H1 (cell line): ENCODE results near the gene MTX3. TPM values are rescaled to one million over a fixed set of nuclear protein-coding genes. Genes with fewer than 3 reads are reported as not detected.

Experiments
- CTCF ChIA-PET: fragments of 300-600 bp; sonication (Branson Sonifier 250); formaldehyde crosslinking; loops from one replicate; lab custom pipeline; 2021; ENCODE audit not compliant: partially characterized antibody; lab: Charles Lee
- POLR2A ChIA-PET: fragments of 300-600 bp; sonication (Branson Sonifier 250); formaldehyde crosslinking; loops from one replicate; lab custom pipeline; 2021; ENCODE audit warnings: inconsistent platforms; ENCODE audit not compliant: partially characterized antibody; lab: Charles Lee
- DNase-seq, 2 experiments: peaks; one replicate each; pipeline versions ENCODE4 v3.0.0 to v3.0.0-alpha.2; 2010 to 2022; ENCODE audit warnings: low spot score in 2 of 2, low read depth in 1 of 2, mixed read lengths in 1 of 2
- FAIRE-seq: peaks from 2 replicates; lab custom pipeline; 2011; peaks lifted over from hg19 to GRCh38; lab: Jason Lieb, UNC
- H2AFZ ChIP-seq: 2 replicates; pipeline ENCODE4 v1.8.1; 2012; ENCODE audit warnings: low read length, inconsistent platforms
- H2AK5ac ChIP-seq: 2 replicates; pipeline ENCODE4 v1.6.1; 2013; ENCODE audit warnings: low read depth, low read length
- H2BK120ac ChIP-seq: replicated peaks from 2 replicates; pipeline ENCODE3; 2013; ENCODE audit warnings: low read depth, low read length, inconsistent platforms
- H2BK12ac ChIP-seq: 2 replicates; pipeline ENCODE4 v1.6.1; 2013; ENCODE audit warnings: low read depth, low read length
- H2BK15ac ChIP-seq: 2 replicates; pipeline ENCODE4 v1.6.1; 2013; ENCODE audit warnings: low read length
- H2BK20ac ChIP-seq: 2 replicates; pipeline ENCODE4 v1.6.1; 2013; ENCODE audit warnings: low read length
- H2BK5ac ChIP-seq: 2 replicates; pipeline ENCODE4 v1.6.1; 2013; ENCODE audit warnings: low read depth, low read length
- H3K14ac ChIP-seq: 2 replicates; pipeline ENCODE4 v1.6.1; 2013; ENCODE audit warnings: inconsistent platforms; ENCODE audit not compliant: insufficient read length
- H3K18ac ChIP-seq: 2 replicates; pipeline ENCODE4 v1.6.1; 2013; ENCODE audit warnings: low read length; ENCODE audit errors: extremely low read depth
- H3K23ac ChIP-seq: 2 replicates; pipeline ENCODE4 v1.6.1; 2013; ENCODE audit warnings: inconsistent platforms; ENCODE audit not compliant: insufficient read length
- H3K23me2 ChIP-seq: 2 replicates; pipeline ENCODE4 v1.6.1; 2013; ENCODE audit warnings: low read depth, low read length
- H3K27ac ChIP-seq: 2 replicates; pipeline ENCODE4 v1.6.1; 2011; ENCODE audit warnings: low read depth, low read length, inconsistent platforms
- H3K27me3 ChIP-seq, 4 experiments: replicated peaks in 1 of 4; 1 replicate in 1 of 4; 2 replicates in 3 of 4; pipeline versions ENCODE4 v1.6.1 to v1.8.1; 2011 to 2013; ENCODE audit warnings: low read length in 3 of 4, mild to moderate bottlenecking in 3 of 4, inconsistent platforms in 2 of 4, mixed read lengths in 2 of 4, moderate library complexity in 1 of 4; ENCODE audit not compliant: control insufficient read depth in 3 of 4, insufficient read depth in 3 of 4; ENCODE audit errors: extremely low read depth in 1 of 4
- H3K36me3 ChIP-seq, 4 experiments: 2 replicates each; pipeline versions ENCODE4 v1.6.1 to v1.8.1; 2011 to 2013; ENCODE audit warnings: mild to moderate bottlenecking in 4 of 4, low read length in 3 of 4, moderate library complexity in 2 of 4, control low read depth in 1 of 4, inconsistent platforms in 1 of 4; ENCODE audit not compliant: insufficient read depth in 4 of 4, control insufficient read depth in 2 of 4
- H3K4ac ChIP-seq: replicated peaks from 2 replicates; pipeline ENCODE3; 2013; ENCODE audit warnings: low read length, low read depth, mixed read lengths, inconsistent platforms; ENCODE audit not compliant: insufficient read length
- H3K4me1 ChIP-seq, 4 experiments: replicated peaks in 1 of 4; 1 replicate in 1 of 4; 2 replicates in 3 of 4; pipeline versions ENCODE4 v1.6.1 to v1.8.1; 2011 to 2013; ENCODE audit warnings: low read length in 3 of 4, inconsistent platforms in 2 of 4, mixed read lengths in 1 of 4; ENCODE audit not compliant: insufficient read depth in 4 of 4, control insufficient read depth in 3 of 4
- H3K4me2 ChIP-seq, 2 experiments: 2 replicates each; pipeline versions ENCODE4 v1.6.1 to v1.8.1; 2011 to 2013; ENCODE audit warnings: low read depth in 2 of 2, low read length in 2 of 2, control low read depth in 1 of 2, inconsistent platforms in 1 of 2, mild to moderate bottlenecking in 1 of 2; ENCODE audit not compliant: insufficient read depth in 1 of 2
- H3K4me3 ChIP-seq, 4 experiments: fragments of 200-600, 300-600 bp in 1 of 4; sonication (generic), shearing (Covaris generic), sonication (Bioruptor Twin) in 1 of 4; 2 replicates each; pipeline versions ENCODE4 v1.5.1 to v1.8.1; 2011 to 2016; ENCODE audit warnings: low read length in 4 of 4, low read depth in 3 of 4, control low read depth in 2 of 4, inconsistent platforms in 2 of 4, mild to moderate bottlenecking in 2 of 4, mixed read lengths in 1 of 4, moderate library complexity in 1 of 4; ENCODE audit not compliant: insufficient read depth in 2 of 4; ENCODE audit errors: extremely low read depth in 1 of 4
- H3K56ac ChIP-seq: replicated peaks from 2 replicates; pipeline ENCODE3; 2013; ENCODE audit warnings: low read depth, mild to moderate bottlenecking, mixed read lengths, low read length, inconsistent platforms; ENCODE audit not compliant: insufficient read length
- H3K79me1 ChIP-seq: 2 replicates; pipeline ENCODE4 v1.6.1; 2013; ENCODE audit warnings: low read depth, low read length, control low read depth
- H3K79me2 ChIP-seq, 2 experiments: 2 replicates each; pipeline versions ENCODE4 v1.6.1 to v1.8.1; 2012 to 2013; ENCODE audit warnings: low read length in 2 of 2, mild to moderate bottlenecking in 2 of 2, inconsistent platforms in 1 of 2; ENCODE audit not compliant: insufficient read depth in 2 of 2, control insufficient read depth in 1 of 2
- H3K9ac ChIP-seq, 4 experiments: replicated peaks in 1 of 4; 1 replicate in 1 of 4; 2 replicates in 3 of 4; pipeline versions ENCODE4 v1.6.1 to v1.8.1; 2011 to 2013; ENCODE audit warnings: low read depth in 3 of 4, low read length in 3 of 4, control low read depth in 2 of 4, mild to moderate bottlenecking in 2 of 4, moderate library complexity in 2 of 4, inconsistent platforms in 1 of 4; ENCODE audit errors: extremely low read depth in 1 of 4
- H3K9me3 ChIP-seq, 2 experiments: 2 replicates each; pipeline versions ENCODE4 v1.6.1 to v1.8.1; 2012 to 2013; ENCODE audit warnings: mild to moderate bottlenecking in 2 of 2, moderate library complexity in 2 of 2, control low read depth in 1 of 2, inconsistent platforms in 1 of 2, low read depth in 1 of 2, low read length in 1 of 2, mixed read lengths in 1 of 2; ENCODE audit not compliant: insufficient read depth in 2 of 2
- H4K20me1 ChIP-seq, 2 experiments: replicated peaks in 1 of 2; 2 replicates each; pipeline versions ENCODE3 to v1.8.1; 2011 to 2013; ENCODE audit warnings: inconsistent platforms in 2 of 2, low read length in 2 of 2, mild to moderate bottlenecking in 1 of 2; ENCODE audit not compliant: insufficient read depth in 2 of 2, control insufficient read depth in 1 of 2
- H4K5ac ChIP-seq: 2 replicates; pipeline ENCODE4 v1.6.1; 2013; ENCODE audit warnings: low read length, low read depth, mixed read lengths, inconsistent platforms; ENCODE audit not compliant: insufficient read length
- H4K8ac ChIP-seq: 2 replicates; pipeline ENCODE4 v1.8.0; 2013; ENCODE audit warnings: mild to moderate bottlenecking, moderate library complexity, low read length, inconsistent platforms; ENCODE audit not compliant: insufficient read depth; ENCODE audit errors: extremely low read depth
- H4K91ac ChIP-seq: replicated peaks from 2 replicates; pipeline ENCODE3; 2013; ENCODE audit warnings: low read length, mixed read lengths, inconsistent platforms; ENCODE audit not compliant: insufficient read length
- CHD1 ChIP-seq: IDR thresholded peaks from 2 replicates; pipeline ENCODE4 v1.6.1; 2012; ENCODE audit warnings: low read depth, low read length, improper control_type of control experiment
- KDM4A ChIP-seq: IDR thresholded peaks from one replicate; pipeline ENCODE4 v1.7.1; 2012; ENCODE audit warnings: low read depth, mild to moderate bottlenecking, moderate library complexity, low read length, inconsistent platforms; ENCODE audit not compliant: severe bottlenecking
- KDM5A ChIP-seq: fragments of 200-600 bp; IDR thresholded peaks from 2 replicates; pipeline ENCODE4 v1.7.1; 2012; ENCODE audit warnings: mild to moderate bottlenecking, low read length, inconsistent platforms, mixed read lengths
- MAFK ChIP-seq: IDR thresholded peaks from 2 replicates; pipeline ENCODE4 v1.6.1; 2012; ENCODE audit warnings: low read depth, mild to moderate bottlenecking, improper control_type of control experiment, low read length
- NANOG ChIP-seq: IDR thresholded peaks from 2 replicates; pipeline ENCODE4 v1.6.1; 2011; ENCODE audit warnings: low read length, low read depth, mild to moderate bottlenecking, inconsistent platforms; ENCODE audit not compliant: insufficient read depth, poor library complexity, severe bottlenecking
- RBBP5 ChIP-seq: IDR thresholded peaks from 2 replicates; pipeline ENCODE4 v1.7.1; 2012; ENCODE audit warnings: low read depth, mild to moderate bottlenecking, inconsistent platforms, low read length, moderate library complexity, borderline replicate concordance
- SIX5 ChIP-seq: IDR thresholded peaks from 2 replicates; pipeline ENCODE4 v1.6.1; 2011; ENCODE audit warnings: mild to moderate bottlenecking, low read depth, low read length
- SP2 ChIP-seq: IDR thresholded peaks from 2 replicates; pipeline ENCODE4 v1.6.1; 2012; ENCODE audit warnings: mild to moderate bottlenecking, low read length, inconsistent platforms
- SUZ12 ChIP-seq: fragments of 200-600 bp; sonication (generic); IDR thresholded peaks from 2 replicates; pipeline ENCODE4 v1.6.1; 2012; ENCODE audit warnings: mild to moderate bottlenecking, inconsistent platforms, low read length, moderate library complexity, mixed read lengths
- YY1 ChIP-seq: IDR thresholded peaks from 2 replicates; pipeline ENCODE4 v1.6.1; 2011; ENCODE audit warnings: low read depth, mild to moderate bottlenecking, low read length
- WGBS, 2 experiments: shearing (Covaris generic) in 1 of 2; methylation state at CpG; one replicate each; pipeline versions ENCODE4 v1.1.6 to v1.1.7; 2013 to 2015; ENCODE audit warnings: low lambda C conversion rate in 2 of 2, mixed read lengths in 2 of 2, inconsistent platforms in 1 of 2, low coverage in 1 of 2, missing lambda C conversion rate in 1 of 2; ENCODE audit not compliant: insufficient replicate concordance in 2 of 2, insufficient coverage in 1 of 2, insufficient read length in 1 of 2; ENCODE audit errors: extremely low coverage in 1 of 2, missing lambda C conversion rate in 1 of 2; 5-methylcytosine and 5-hydroxymethylcytosine counted together
- polyA plus RNA-seq, 7 experiments: library from polyadenylated mRNA; depleted of rRNA in 3 of 7; stranded (reverse) in 5 of 7; unstranded in 2 of 7; fragments of >200 nt in 5 of 7; fragments of 200-250 nt in 2 of 7; gene quantifications; 1 replicate in 5 of 7; 2 replicates in 1 of 7; 4 replicates in 1 of 7; pipeline versions ENCODE4 v1.2.1 to v1.2.3, GENCODE V29; 2011 to 2013; ENCODE audit warnings: missing spikeins in 2 of 7, mixed read lengths in 2 of 7
- total RNA-seq: library from RNA; stranded (reverse); fragmentation: NEBNext Ultra II Directional; extraction: Animal tissue kit (Norgen Biotek cat#: 25700); gene quantifications from 2 replicates; pipeline ENCODE4 v1.2.1, GENCODE V29; 2021
- TF ChIP-seq, protein P1 (sequence below), 3 experiments: IDR thresholded peaks; 1 replicate in 2 of 3; 2 replicates in 1 of 3; pipeline versions ENCODE4 v1.5.1 to v1.6.1; 2011; ENCODE audit warnings: low read length in 3 of 3, mild to moderate bottlenecking in 3 of 3, inconsistent platforms in 2 of 3, low read depth in 1 of 3, moderate library complexity in 1 of 3; ENCODE audit not compliant: insufficient read depth in 1 of 3; ENCODE audit errors: control extremely low read depth in 1 of 3

MTX3 gene
- total and polyA plus RNA-seq, 2 of the 8 experiments (the other 6 are each of a cell fraction or from before 2014, with no cell fraction given): 9.4 to 28.8 TPM

DNA sequence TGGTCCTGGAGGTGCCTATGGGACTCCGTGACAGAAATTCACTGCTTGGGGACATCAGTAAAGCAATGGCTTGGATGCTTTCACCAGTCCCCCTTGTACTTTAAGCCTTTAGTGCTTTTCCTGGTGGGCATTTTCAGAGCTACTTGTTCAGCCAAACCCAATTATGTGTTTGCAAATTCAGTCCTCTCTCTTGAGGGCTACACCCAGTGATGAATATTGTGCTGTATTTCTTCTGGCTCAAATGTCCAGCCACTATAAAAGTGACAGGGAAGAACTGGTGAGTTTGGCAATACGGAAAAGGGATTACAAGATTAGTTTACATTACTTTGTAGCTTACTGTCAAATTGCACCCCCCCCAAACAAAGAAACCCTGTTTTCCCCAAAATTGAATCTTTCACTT, 48.6 kb upstream of the MTX3 start:
- Histone ChIP-seq H3K4me1 (peaks cover 0 to 3% (median 1%) of the 10 kb centered on the region in 4 experiments; a peak in 3 of 7 replicates), H3K23me2 (no peaks in the 10 kb centered on the region; the same call in 1 of the 2 replicates), H3K14ac (no peak overlapping the region), H3K36me3 (no peaks in the 10 kb centered on the region), H3K79me2 (no peaks in the 10 kb centered on the region), H3K56ac (no peak overlapping the region), H4K20me1 (no peaks in the 10 kb centered on the region), H2BK12ac (no peak overlapping the region), H2AK5ac (no peak overlapping the region), H2AFZ (no peak overlapping the region), H3K27ac (no peak overlapping the region), H4K91ac (no peak overlapping the region), H2BK20ac (no peak overlapping the region), H3K4ac (no peak overlapping the region), H3K27me3 (peaks cover 0 to 17% (median 11%) of the 10 kb centered on the region in 4 experiments; a peak in 4 of 7 replicates), H3K4me3 (no peak overlapping the region), H2BK120ac (no peak overlapping the region), H3K4me2 (no peak overlapping the region), H3K9me3 (no peaks in the 10 kb centered on the region), H3K18ac (no peak overlapping the region), H2BK15ac (no peak overlapping the region), H4K5ac (no peak overlapping the region), H3K23ac (no peak overlapping the region), H3K9ac (no peak overlapping the region), H4K8ac (no peak overlapping the region), H2BK5ac (no peak overlapping the region), H3K79me1 (no peaks in the 10 kb centered on the region)
- WGBS, 2 experiments: 76% methylated on average over 2 of the region's 2 CpGs; no CpG with 5 or more reads in 1 of the 2 experiments
- FAIRE-seq (no peak), DNase-seq (no peak)
- ChIA-PET CTCF (interaction anchor here (1.2 kb wide), 1 partner anchor 44 kb away, joined by 3 read pairs; no protein-coding TSS in a partner anchor), POLR2A (no interaction called here)
- TF ChIP-seq KDM4A (no peak), RBBP5 (no peak), KDM5A (no peak), YY1 (no peak), NANOG (no peak), SUZ12 (no peak), SP2 (no peak), MAFK (no peak), CHD1 (no peak), SIX5 (no peak)
- TF ChIP-seq, protein P1, sequence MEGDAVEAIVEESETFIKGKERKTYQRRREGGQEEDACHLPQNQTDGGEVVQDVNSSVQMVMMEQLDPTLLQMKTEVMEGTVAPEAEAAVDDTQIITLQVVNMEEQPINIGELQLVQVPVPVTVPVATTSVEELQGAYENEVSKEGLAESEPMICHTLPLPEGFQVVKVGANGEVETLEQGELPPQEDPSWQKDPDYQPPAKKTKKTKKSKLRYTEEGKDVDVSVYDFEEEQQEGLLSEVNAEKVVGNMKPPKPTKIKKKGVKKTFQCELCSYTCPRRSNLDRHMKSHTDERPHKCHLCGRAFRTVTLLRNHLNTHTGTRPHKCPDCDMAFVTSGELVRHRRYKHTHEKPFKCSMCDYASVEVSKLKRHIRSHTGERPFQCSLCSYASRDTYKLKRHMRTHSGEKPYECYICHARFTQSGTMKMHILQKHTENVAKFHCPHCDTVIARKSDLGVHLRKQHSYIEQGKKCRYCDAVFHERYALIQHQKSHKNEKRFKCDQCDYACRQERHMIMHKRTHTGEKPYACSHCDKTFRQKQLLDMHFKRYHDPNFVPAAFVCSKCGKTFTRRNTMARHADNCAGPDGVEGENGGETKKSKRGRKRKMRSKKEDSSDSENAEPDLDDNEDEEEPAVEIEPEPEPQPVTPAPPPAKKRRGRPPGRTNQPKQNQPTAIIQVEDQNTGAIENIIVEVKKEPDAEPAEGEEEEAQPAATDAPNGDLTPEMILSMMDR (IDR thresholded peaks at IDR 0.05; ENCODE audit: control extremely low read depth in 1 of 3, insufficient read depth in 1 of 3, low read depth in 1 of 3, low read length in 3 of 3): no peak
